Brain microvascular endothelial cell (primary cell): Measurements from ENCODE around the gene CFAP298.

Experiments
- DNase-seq: peaks from one replicate; pipeline ENCODE4 v3.0.0-alpha.2; 2020
- H3K27ac ChIP-seq: fragments of 250-450 bp; sonication (Bioruptor Pico); 2 replicates; pipeline ENCODE4 v1.5.1; 2020; ENCODE audit warnings: mild to moderate bottlenecking, moderate library complexity
- H3K27me3 ChIP-seq: fragments of 250-450 bp; sonication (Bioruptor Pico); replicated peaks from 2 replicates; pipeline ENCODE4 v1.5.1; 2020; ENCODE audit warnings: mild to moderate bottlenecking
- H3K36me3 ChIP-seq: fragments of 250-450 bp; sonication (Bioruptor Pico); replicated peaks from 2 replicates; pipeline ENCODE4 v1.5.1; 2020; ENCODE audit warnings: mild to moderate bottlenecking
- H3K4me3 ChIP-seq: 2 replicates; pipeline ENCODE4 v1.5.1; 2011; ENCODE audit warnings: low read depth, mild to moderate bottlenecking, control low read depth, low read length, moderate library complexity
- CTCF ChIP-seq: IDR thresholded peaks from 2 replicates; pipeline ENCODE4 v1.5.1; 2011; ENCODE audit warnings: low read depth, mild to moderate bottlenecking, moderate library complexity, low read length, control low read depth, inconsistent platforms; ENCODE audit errors: missing control alignments
- in situ Hi-C: cut with HindIII; loops from 2 replicates; pipeline ENCODE4 v1.10.0; 2017; ENCODE audit warnings: low sequenced_read_pairs, low pct_ligation_motif_present

Gene CFAP298

GRCh38 chr21:32585042-32585710, 27.0 kb downstream of the CFAP298 start, which contains the start of gene TCP10L:
Gene TCP10L (minus strand): TSS chr21:32585523. CDS start chr21:32584304, 1,219 bp downstream.
- Histone ChIP-seq H3K36me3 (no peaks in the 10 kb centered on the region), H3K4me3 (no peak within 1 kb of the TSS), H3K27me3 (peaks cover 7% of the 10 kb centered on the region), H3K27ac (no peak within 1 kb of the TSS)
- no peak for DNase-seq
- in situ Hi-C loops, result no loop called here
- TF ChIP-seq CTCF, result no peak

GRCh38 chr21:32584472-32584871, 27.7 kb downstream of the CFAP298 start:
- Histone ChIP-seq H3K27ac (no peak overlapping the region), H3K4me3 (no peak overlapping the region), H3K36me3 (no peaks in the 10 kb centered on the region), H3K27me3 (peaks cover 7% of the 10 kb centered on the region)
- TF ChIP-seq CTCF, result no peak
- in situ Hi-C loops, result no loop called here
- DNase-seq, result no peak

- Histone ChIP-seq H3K36me3 (no peaks in the 10 kb centered on the region), H3K4me3 (no peak overlapping the region), H3K27me3 (peaks cover 10% of the 10 kb centered on the region), H3K27ac (no peak overlapping the region)
- no peak for DNase-seq
- in situ Hi-C loops, result no loop called here
- TF ChIP-seq CTCF, result no peak
Observed at GRCh38 chr21:32581732-32582131, 30.4 kb downstream of the CFAP298 start.

- TF ChIP-seq CTCF, result no peak
- peaks cover 10% of the 10 kb centered on the region for H3K27me3 ChIP-seq
- no peaks in the 10 kb centered on the region for H3K36me3 ChIP-seq
- no peak overlapping the region for H3K4me3 ChIP-seq
- in situ Hi-C loops, result no loop called here
- no peak for DNase-seq
- no peak overlapping the region for H3K27ac ChIP-seq
Observed at GRCh38 chr21:32580949-32581348, 31.2 kb downstream of the CFAP298 start.

GRCh38 chr21:32578107-32578691, 34.0 kb downstream of the CFAP298 start:
- peak; percentile 66 for TF ChIP-seq CTCF
- no peak for DNase-seq
- H3K27ac ChIP-seq, result no peak overlapping the region

More at GRCh38 chr21:32578107-32578691, 34.0 kb downstream of the CFAP298 start:
- in situ Hi-C loops, result no loop called here
- peaks cover 3% of the 10 kb centered on the region for H3K27me3 ChIP-seq
- no peak overlapping the region for H3K4me3 ChIP-seq
- H3K36me3 ChIP-seq, result no peaks in the 10 kb centered on the region
